Right lung (tissue), 5 donors: Measurements from ENCODE around the gene GOLGA6C. TPM values are rescaled to one million over a fixed set of nuclear protein-coding genes. Genes with fewer than 3 reads are reported as not detected.
"Not testable (repeated sequence)": the region's sequence is repeated elsewhere in the genome, so short reads cannot be mapped to it uniquely, and the experiment has no call there.

ENCODE experiments used
- DNase-seq, 2 donors: peaks; one replicate each; pipeline ENCODE4 v3.0.0-alpha.2; 2013
- polyA plus RNA-seq, 5 donors: library from polyadenylated mRNA; unstranded; fragments of 120-200 nt; gene quantifications; one replicate each; pipeline versions ENCODE4 v1.2.1 to v1.2.3, GENCODE V29; 2013; ENCODE audit warnings: inconsistent platforms in 1 of 5, low replicate concordance in 1 of 5; ENCODE audit not compliant: insufficient read length in 5 of 5, insufficient read depth in 1 of 5

GOLGA6C gene
- polyA plus RNA-seq, 5 donors = not detected

DNA sequence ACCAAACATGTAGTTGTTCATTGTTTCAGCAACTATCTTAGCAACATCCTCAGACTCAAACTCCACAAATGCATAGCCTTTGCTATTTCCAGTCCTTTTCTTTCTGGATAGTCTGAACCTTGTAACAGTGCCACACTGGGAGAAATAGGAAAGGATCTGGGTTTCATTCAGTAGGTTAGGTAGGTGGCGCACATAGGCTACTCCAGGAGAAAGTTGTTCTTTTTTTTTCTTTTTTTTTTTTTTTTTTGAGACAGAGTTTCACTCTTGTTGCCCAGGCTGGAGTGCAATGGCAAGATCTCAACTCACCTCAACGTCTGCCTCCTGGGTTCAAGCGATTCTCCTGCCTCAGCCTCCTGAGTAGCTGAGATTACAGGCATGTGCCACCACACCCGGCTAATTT is 5.8 kb upstream of the GOLGA6C start:
- DNase-seq = not testable (repeated sequence)

- DNase-seq = not testable (repeated sequence)
Measured at GRCh38 chr15:75258620-75259343, 648 bp downstream of the GOLGA6C start.

GRCh38 chr15:75259873-75260272 is 1.7 kb downstream of the GOLGA6C start:
- not testable (repeated sequence) for DNase-seq

DNA sequence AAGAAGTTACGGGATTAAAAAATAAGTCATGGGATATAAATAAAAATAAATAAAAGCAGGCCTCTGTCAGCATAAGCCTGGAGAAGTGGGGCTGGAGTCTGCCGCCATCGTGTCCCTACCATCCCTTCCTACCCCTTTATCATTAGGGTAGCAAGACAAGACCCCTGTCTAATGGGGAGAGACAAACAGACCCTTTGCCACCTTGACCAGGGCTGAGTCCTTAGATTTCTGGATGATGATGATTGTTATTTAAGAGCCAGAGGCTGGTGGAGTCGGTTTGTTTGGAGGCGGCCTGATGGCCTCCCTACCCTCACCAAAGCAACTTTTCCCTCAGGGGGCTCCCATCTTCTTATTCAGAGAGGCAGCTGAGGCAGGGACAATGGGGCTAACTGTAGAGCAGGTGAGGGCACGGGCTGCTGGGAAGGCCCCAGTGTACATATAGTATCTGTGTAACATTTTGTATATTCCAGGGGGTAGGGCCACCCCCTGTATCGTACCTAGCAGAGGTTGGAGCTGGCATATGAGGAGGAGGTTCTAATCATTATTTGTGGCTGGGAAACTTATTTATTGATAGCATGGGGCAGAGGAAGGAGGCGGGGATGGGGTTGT is 15.7 kb downstream of the GOLGA6C start:
- not testable (repeated sequence) for DNase-seq

GRCh38 chr15:75274509-75275107 is 16.5 kb downstream of the GOLGA6C start:
- not testable (repeated sequence) for DNase-seq

DNA sequence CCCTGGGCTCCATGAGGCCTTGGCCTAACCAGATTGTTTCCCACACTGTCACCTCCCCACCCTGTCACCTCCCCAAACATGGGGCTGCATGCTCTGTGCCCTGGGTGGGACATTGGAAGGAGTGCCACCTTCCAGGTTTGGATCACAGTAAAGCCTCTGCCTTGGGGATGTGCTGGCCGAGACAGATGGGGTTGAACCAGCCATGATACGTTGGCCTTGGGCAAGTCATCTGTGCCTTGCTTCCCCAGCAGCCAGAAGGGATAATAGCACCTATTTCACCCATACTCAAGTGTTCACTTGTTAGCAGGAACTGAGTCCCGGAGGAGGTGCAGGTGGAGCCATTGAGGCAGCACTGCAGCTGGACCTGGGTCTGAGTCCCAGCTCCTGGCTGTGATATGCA is 17.5 kb downstream of the GOLGA6C start:
- DNase-seq = not testable (repeated sequence)

DNA sequence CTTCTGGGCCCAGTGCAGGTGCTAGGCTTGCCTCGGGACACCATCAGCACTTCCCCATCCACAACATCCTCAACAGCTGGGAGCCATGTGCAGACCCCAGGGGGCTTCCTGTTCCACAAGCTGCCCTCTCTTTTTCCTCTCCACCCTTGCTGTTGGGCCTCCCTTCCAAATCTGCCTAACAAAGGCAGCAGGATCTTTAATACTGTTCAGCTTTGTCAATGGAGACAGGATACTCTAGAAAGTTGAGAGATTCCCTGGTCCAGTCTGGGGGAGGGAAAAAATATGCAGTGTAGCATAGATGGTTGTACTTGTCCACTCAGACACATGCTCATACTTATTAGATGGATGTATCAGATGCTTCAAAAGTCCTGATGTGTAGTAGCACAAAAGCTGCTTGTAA is 20.4 kb downstream of the GOLGA6C start:
- DNase-seq = not testable (repeated sequence)

DNA sequence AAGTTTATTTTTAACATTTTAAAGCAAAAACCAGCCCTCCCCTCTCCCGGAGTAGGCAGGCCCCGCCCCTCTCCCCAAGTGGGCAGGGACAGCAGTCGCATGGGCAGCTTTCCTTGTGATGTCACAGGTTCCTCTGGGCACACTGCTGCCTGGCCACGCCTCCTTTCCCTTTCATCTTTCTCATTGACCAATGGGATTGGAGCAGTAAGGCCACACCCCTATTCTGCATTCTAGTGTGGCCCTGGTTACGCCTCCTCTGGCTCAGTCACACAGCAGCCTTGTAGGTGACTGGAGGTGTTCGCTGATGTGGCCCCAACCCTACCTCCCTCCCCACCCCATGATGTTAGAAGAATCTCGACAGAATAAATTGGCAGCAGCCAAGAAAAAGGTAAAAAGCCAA is 24.4 kb downstream of the GOLGA6C start, which contains the start of gene GOLGA6D:
Gene GOLGA6D (plus strand): TSS at position 264 of the 400 bp plus-strand sequence. CDS start 41 bp downstream, at position 305.
- DNase-seq = not testable (repeated sequence)

DNA sequence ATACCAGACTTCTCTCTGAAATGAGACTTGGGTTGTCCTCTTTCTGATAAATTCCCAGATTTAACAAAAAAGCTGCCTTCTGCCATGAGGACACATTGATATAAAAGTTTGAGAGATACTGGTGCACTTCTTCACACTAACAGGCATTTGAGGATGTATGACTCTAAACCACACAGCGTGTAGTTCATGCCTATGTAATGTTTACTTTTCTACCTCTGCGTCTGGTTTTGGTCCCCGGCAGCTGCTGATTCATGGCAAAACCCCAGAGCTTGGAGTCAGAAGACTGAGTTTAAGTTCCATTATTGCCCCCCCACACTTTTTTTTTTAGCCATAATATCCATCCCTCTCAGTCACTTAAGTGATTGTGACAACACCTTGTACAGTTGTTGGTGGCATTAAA is 26.0 kb downstream of the GOLGA6C start:
- DNase-seq = not testable (repeated sequence)

DNA sequence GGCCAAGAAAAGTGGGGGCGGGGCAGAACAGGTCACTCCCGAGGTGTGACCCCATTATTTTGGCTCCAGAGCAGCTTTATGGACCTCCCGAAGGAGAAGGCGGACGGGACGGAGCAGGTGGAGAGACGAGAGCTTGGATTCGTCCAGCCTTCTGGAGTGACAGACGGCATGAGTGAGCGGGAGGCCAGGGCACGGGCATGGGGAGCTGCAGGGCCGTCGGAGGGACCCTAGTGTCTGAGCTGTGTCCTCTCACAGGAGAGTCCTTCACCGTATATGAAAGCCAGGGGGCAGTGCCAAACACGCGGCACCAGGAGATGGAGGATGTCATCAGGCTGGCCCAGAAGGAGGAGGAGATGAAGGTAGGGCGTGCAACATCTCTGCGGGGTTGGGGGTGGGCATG is 35.5 kb downstream of the GOLGA6C start:
- not testable (repeated sequence) for DNase-seq

- not testable (repeated sequence) for DNase-seq
Measured at GRCh38 chr15:75298541-75299310, 40.6 kb downstream of the GOLGA6C start.

DNA sequence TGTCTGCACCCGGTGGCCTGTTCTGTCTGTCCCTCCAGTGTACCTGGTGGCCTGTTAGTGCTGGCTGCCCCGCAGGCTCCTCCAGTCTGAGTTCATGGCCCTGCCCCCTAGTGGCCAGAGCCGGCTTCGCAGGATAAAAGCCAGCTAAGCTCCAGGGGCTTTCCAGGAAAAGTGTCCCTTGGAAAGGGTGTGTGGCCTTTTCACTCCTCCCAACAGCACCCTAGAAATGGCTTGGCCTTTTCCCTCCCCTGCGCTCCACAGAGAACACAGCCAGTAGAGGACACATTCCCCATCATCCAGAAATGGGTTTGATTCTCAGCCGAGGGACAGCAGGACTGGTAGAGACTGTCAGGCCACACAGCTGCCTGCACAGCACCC is 41.2 kb downstream of the GOLGA6C start:
- not testable (repeated sequence) for DNase-seq

- DNase-seq = not testable (repeated sequence)
Measured at GRCh38 chr15:75300026-75300425, 41.9 kb downstream of the GOLGA6C start.

DNA sequence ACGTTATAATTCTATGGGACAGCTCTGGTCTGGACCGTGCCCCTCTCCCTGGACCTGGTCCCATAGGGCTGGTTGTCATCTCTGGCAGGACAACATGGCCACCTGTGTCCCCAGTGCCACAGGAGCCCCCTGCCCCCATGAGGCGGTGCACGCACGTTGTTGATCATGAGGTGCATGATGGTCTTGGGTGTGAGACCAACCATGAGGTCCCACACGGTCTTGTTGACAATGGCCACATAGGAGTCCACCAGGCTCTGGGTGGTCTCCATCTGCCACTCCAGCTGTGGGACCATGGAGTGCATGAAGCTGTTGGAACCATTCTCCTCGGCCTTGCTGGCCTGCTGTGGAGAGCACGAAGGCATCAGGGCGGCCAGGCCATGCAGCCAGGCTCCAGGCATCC is 44.2 kb downstream of the GOLGA6C start:
- DNase-seq = no peak

DNA sequence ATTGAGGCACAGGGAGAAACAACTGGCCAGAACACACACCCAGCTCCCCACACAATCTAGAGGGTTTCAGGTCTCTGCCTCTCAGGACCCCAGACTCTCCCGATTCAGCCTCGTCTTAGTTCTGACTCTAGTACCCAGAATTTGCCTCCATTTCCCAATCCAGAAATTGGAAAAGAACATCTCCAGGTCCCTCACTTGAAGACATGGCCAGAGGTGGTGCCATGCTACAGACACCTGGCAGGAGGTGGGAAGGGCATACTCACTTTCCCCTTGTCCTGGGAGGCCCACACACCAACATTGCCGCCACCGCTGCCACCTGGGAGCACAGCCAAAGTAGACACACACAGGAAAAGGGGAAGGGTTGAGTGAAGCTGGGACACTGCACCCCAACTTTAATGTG is 44.6 kb downstream of the GOLGA6C start:
- not testable (repeated sequence) for DNase-seq

DNA sequence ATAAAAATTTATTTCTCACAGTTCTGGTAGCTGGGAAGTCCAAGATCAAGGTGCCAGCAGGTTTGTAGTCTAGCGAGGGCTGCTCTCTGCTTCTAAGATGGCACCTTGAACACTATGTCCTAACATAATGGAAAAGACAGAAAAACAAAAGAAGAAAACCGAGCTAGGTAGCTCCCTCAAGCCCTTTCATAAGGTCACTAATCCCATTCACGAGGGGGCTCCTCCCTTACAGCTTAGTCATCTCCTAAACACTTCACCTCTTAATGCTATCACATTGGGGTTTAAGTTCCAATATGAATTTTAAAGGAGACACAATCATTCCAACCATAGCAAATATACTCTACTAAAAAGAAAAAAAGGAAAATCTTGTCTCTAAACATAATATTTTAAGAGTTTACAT is 48.1 kb downstream of the GOLGA6C start:
- no peak for DNase-seq

- DNase-seq = peak; percentile 0 to 1
Measured at GRCh38 chr15:75307778-75308390, 49.8 kb downstream of the GOLGA6C start.

- no peak for DNase-seq
Measured at GRCh38 chr15:75309711-75310110, 51.6 kb downstream of the GOLGA6C start.

DNA sequence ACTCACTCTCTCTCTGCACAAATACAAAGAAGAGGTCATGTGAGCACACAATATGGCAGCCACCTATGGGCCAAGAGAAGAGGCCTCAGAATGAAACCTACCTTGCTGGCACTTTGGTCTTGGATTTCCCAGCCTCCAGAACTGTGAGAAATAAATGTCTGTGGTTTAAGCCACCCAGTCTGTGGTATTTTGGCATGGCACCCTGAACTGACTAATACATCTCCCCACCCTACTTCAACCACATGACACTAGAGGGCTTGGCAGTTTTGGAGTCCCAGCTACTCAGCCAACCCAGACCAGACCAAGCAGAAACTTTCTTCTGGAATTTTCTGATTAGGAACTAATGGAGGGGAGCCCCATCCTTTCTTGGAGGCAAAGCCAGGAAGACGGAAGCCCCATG is 54.4 kb downstream of the GOLGA6C start:
- DNase-seq = not testable (repeated sequence)

GRCh38 chr15:75313116-75313845 is 55.1 kb downstream of the GOLGA6C start:
- no peak for DNase-seq
